ENCODE measurements around the gene SYT1.

The SYT1 gene

DNA sequence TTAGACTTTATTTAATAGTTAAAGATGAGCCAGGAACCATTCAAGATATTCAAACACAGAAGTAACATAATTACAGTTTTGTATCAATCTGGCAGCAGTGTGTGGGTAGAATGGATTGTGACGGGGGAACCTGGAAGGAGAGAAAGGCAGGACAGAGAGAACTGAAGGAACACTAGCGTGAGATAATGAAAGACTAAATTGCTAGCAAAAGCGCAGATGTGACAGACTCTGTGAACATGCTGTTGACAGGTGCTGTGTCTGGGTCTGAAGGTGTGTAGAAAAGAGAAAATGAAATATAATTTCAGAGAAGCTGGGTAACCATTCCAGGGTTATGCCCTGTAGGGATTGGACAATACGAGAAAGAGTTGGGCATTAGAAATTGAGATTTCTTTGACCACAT, 372.3 kb downstream of the SYT1 start:
- no peak for DNase-seq

DNA sequence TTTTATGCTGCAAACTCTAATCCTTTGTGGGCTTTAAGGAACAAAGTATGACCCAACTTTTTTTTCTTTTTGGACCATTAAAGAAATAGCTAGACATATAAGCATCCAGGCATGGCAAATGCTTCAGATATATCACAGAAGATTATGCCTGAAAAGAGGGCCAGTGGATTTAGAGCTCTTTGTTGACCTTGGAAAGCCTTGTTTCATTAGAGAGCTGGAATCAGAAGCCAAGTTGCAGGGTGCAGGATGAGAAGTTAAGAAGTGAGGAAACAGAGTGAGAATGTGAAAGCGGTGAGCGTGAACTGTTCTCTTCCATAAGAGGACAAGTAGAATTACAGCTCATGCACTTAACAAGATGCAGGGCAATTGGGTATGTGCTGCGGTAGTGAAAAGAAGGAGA, 373.7 kb downstream of the SYT1 start:
- DNase-seq: no peak

DNA sequence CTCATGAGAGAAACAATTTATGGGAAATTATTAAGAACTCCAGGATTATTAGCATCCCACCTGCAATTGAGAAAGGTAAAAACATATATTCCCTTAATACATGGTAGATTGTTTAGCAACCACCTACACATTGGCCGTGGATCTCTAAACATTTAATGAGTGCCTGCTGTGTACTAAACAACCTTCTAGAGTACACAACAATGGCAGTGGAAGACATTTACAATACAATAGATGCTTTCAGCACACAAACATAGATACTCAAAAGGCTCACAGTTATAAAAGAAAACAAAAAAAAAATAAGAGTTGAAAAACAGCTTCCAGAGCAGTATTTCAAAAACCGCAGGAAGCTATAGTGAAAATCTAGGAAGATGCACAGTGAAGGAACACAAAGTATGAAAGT, 382.9 kb downstream of the SYT1 start:
- no peak for DNase-seq

DNA sequence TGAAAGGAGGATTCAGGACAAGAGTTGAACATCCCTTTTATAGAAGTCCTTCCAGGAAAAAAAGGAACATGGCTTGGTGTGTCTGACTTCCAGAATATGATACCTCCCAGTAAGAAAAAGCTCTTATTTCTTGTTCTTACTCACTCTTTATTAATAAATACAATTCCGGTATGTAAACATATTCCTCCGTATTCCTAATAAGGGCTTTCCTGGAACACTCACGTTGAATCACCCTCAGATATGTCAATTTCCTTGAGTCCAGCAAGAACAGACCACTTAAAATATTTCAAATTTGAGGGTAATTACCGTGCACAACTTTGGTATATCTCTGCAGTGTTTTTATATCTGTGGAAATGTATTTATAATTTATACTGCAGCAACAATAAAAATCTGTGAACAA, 385.6 kb downstream of the SYT1 start:
- DNase-seq: no peak

DNA sequence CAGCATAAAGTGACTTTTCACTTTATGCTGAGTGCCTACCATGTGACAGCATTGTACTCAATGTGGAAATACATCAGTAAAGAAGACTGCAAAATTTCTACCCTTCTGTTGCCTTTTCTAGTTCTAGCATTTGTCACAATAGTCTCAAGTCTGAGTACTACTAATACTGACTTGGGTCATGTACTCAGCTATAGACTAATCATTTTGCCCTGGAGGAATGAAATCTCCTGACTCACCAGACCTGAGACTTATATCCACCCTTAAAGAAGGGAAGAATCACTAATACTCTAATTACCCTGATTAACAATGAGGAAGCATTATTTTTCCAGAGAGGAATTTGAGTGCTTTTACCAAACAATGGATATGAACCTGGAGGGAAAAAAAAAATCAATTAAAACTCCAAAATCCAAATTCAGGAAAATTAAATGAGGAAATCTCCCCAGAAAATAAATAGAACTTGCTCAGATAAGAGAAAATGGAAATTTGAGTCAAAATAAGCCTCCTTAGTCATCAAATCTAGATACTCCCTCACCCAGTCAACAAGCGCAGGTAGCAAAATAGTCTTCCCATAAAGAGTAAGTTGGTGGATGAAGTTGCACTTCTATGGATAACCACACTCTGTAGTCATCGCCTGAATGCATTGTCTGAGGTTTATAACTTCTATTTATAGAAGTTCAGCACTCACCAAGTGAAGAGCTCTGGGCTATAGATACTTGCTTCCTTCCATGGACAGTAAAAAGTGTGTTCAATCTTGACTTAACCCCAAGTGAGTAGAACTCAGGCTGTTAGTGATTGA, 386.6 kb downstream of the SYT1 start:
- DNase-seq: no peak

DNA sequence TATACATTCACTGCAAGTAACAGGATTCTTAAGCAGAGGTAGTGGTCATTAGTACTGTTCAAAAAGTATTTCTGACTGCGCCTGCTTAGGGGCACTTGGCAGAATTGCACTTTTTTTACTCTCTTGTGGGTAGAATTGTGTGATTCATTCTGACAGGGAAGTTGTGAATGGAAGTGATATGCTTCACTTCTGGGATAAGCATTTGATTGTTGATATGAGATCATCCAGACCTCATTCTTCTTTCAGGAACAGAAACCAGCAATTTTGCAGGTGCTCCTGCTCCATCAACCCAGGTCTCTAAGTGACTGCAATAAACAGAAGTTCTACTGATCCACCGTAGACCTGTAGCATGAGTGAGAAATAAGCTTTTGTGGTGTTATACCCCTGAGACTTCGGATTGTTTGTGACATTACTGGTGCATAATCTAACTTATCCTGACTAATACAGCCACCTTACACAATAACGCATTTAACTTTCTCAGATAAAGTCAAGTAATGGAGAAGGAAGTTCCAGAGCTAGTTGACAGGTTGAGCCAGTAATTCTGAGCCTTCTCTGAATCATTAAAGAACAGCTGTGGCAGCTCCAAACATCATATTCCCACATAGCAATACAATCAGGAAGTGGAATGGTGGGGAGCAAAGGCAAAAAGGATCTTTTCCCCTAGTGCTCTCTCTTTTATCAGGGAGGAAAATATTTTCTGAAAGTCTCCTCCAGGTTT, 387.9 kb downstream of the SYT1 start:
- DNase-seq: no peak

DNA sequence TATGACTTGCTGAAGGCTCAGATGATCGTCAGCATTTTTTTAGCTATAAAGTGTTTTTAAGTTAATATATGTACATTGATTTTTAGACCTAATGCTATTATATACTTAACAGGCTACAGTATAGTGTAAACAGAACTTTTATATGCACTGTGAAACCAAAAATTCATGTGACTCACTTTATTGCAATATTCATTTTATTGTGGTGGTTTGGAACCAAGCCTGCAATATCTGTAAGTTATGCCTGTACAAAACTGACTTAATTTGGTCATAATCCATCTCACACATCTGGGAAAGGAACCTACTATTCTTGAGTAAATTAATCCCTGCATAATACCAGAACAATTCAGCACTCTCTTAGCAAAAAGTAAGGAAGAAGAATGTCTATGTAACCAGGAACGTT, 390.7 kb downstream of the SYT1 start:
- DNase-seq: no peak

DNA sequence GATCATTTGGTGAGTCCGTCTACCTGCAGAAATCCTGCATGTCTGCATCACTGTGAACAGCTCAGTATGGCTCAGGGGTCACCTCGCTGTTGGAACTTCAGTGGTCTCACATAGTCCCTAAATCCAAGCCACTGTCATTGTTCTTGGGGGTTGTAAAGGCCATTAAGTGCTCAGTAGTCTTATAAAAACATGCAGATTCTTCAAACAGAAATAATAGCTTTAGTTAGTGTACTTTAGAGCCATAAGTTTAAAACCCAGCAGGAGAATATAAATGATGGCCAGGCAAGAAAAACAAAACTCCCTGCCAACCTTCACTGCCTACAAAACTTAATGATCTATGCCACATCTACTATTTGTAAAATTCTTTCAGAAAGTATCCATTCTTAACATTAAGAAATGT, 396.3 kb downstream of the SYT1 start:
- no peak for DNase-seq

DNA sequence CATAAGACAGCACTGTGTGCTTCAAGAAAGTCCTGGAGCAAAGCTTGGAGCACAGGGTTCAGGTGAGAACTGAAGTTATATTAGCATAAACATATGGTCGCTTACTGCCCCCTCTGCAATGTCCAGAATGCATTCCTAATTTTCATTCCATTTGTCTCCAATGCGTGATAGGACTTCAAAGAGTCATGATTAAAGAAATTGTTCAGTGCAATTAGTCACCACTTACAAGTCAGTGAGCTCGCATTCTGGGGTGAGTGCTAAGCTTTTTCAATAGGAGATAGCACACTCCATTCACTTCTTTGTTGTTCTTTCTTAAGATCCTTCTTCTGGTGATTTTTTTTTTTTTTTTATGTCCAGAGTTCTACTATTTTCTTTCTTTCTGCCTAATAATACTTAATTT, 398.4 kb downstream of the SYT1 start:
- no peak for DNase-seq

DNA sequence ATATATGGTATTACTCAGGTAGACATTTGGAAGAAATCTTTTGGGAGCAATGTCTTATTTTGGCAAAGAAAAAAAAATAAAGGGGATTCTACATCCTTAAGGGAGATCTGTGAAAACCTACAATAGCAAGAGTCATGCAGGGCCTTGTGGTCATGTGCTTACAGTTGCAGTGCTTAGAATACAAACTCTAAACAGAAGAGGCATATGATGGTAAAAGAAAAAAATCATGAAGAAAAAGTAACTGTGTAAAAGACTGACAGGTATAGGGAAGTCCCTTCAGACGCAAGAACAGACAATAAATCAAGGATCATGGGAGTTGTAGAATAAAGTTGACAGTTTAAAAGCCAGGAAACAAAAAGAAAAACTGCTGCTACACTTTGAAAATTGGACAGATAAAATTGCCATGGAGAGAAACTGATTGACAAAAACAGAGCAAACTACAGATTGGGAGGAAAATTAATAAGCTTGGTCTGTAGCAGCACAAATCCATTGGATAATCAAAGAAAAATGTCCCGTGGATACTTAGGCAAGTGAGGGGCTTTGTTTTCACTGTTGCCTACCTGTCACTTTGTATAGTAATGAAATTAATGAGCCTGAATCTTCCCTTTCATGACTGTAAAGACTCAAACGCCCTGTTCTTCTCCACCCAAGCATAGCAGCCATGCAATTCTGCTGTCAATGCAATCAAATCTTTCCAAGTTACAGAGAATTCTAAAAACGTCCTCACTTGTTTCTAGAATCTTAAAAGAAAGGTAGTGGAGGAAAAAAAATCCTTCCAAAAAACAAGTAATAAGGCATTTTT, 402.0 kb downstream of the SYT1 start:
- DNase-seq: no peak

DNA sequence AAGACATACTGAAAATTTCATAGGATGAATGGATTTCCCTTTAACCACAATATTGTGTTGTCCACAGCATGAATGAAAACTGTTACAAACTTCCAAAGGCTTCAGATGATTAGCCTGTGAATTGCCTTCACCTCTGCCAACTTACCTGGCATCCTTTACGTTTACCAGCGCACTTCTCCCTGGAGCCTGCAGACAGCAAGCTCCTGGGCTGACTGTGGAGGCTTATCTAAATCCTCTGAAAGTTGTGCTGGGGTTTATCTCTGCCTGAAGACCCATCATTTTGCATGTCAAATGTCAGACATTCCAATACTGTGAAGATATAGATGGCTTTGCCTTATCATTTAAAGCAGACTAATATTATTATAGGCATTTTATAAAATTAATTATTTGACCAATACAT, 403.0 kb downstream of the SYT1 start:
- no peak for DNase-seq

DNA sequence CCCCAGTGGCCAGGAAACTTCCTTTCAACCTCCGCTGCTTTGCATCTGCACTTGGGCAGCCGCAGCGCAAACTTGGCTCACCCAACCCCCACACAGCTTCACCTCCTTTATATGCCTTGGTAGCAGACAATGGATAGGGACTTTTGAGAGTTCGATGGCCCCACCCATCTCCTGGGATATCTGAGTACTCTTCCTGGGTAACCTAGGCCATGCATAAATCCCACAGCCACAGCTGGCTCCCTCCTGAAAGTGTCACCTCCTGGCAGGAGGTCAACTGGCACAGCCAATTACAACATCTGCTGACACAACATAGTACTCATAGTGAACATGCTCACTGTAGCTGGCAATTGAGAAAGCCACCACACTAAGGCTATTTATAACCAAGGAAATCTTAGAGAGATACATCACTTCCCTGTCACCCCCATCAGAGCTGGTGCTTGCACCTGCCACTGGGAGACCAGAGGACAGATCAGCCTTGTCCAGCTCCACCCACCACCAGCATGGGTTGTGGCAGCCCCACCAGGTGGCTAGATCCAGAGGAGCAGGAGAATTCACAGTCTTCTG, 410.0 kb downstream of the SYT1 start:
- DNase-seq: no peak

DNA sequence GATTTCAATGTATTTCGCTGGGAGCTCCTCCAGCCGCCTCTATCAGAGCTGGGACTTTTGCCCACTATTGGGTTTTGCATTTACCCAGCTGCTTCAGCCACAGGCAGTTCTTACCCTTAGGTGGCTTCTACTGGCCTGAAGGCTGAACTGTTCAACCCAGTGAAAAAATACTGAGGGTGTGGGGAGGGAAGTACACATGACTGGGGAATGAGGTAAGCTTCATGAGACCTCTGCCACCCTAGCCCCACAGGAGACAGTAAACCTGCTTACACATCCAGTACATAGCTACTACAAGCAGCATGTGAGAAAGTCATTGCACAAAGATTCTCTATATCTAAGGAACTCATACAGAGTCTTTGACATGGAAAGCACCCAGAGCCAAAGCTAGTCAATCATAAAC, 411.1 kb downstream of the SYT1 start:
- DNase-seq: no peak

DNA sequence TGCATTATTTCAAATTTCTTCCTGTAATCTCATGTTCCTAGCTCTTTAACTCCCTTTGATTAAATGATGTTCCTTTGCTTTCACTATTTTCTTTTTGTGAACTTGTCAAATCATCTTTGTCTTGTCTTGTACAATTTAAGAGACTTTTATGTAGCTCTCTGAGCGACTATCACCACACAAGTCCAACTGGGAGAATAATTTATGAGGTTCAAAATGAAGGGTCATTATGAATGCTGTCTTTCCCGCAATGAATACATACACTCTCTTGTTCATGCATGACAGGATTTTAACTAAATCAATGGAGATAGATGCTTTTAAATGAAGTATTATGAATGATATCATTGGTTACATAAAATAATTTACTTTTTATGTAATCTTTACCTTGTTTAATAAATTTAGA, 418.8 kb downstream of the SYT1 start:
- no peak for DNase-seq

DNA sequence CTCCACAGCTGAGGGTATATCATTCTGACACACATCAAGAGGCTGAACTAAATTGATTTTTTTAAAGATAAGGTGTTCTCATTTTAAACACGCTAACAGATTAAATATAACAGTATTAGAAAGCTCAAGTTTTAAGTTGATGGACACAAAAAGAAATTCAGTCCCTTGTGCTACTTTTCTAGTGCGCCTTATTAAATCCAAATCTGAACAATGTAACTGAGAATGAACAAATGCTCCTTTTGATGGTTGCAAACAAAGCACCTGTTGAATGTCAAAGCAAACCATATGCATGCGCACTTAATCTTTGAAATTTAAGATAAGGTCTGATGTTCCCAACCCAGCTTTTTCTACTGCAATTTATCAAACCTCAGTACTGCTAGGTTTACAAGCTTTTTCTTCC, 424.3 kb downstream of the SYT1 start:
- DNase-seq: no peak

DNA sequence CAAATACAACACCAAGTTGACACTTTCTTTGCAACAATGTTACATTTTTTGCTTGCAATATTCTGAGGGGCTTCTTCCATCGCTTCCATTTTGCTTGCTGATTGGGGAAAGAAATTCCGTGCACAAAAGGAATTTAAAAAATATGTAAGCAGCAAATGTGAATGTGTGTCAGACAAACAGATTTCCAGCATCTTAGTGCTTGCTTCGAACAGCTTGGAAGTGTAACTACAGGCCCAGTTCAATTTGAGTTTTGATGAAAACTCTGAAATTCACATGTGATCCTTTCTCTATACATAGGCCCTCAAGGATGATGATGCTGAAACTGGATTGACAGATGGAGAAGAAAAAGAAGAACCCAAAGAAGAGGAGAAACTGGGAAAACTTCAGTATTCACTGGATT, 427.1 kb downstream of the SYT1 start:
- no peak for DNase-seq

DNA sequence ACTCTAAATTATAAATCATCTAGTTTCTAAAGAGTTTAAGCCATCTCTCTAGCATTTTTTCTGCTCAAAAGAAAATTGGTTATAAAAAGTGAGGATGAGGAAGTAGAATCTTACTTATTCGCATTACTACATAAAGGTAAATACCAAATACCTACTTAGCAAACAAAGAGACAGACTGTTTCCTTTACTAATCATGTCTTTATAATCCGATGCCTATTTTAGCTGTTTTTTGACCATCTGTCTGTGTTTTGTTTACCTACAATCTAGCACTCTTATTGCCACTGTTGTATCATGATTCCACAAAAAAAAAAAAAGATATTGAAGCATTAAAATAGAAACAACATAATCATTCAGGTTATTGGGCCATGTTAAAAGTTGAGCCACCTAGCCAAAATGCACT, 430.0 kb downstream of the SYT1 start:
- no peak for DNase-seq

DNA sequence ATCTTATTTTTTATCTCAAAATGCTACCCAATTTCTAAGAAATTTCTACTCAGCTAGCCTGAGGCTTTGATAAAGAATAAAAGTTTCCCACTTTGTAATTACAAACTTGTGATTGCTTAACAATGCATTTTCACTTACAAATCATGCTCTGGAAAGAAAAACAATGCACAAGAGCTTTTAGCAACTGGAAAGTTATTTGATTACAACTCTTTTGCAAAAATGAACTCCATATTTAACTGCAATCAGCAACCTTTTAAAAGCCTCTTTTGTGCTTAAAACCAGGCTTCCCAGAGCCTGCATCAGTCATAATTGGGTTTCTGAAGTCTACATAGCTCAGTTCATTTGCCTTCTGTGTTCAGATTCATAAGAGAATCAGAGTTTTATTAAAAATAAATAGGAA, 431.0 kb downstream of the SYT1 start:
- no peak for DNase-seq

DNA sequence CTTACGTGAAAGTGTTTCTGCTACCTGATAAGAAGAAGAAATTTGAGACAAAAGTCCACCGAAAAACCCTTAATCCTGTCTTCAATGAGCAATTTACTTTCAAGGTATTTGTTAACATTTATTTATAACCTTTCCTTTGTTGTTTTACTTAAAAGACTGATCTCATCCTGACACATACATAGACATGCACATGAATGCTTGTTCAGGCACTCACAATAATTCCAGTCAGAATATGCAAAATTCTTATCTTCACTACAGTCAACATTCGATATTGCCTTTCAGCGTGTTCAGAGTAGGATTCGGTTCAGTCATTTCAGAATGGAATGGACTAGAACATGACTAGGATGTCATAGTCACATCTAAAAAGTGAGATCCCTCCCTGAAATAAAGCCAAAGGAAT, 431.6 kb downstream of the SYT1 start:
- DNase-seq: no peak

DNA sequence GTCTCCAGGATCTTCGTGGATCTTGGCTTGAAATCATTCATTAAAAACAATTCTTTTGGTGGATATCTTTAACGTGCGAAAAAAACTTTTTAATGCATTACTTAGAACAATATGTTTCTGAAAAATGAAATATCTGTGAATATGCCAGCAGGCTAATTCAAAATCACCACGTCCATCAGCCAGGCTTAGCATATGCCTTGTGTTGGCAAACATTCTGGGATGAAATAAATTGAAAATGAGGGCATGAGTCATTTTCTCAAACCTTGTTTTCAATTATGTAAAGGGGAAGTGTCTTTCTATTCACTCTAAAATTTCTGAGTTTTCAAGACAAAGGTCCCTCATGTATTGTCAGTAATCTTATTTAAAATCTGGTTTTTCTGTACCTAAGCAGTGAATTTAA, 432.3 kb downstream of the SYT1 start:
- no peak for DNase-seq

DNA sequence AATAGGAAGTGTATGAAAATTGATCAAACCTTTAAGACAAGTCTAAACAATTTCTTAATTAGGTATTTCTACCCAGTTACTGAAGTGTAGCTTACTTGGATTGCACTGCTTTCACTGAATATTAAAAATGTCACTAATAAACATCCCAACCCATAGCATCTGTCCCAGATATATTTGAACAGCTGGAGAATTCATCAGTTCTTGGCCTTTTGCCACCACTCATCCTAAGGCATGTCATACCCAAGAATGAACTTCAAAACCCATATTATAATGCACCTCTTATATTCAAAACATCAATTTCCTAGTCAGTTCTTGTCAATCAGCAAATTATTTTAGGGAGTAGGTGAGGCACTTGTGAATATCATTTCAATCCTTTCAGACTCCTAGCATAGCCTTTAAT, 433.9 kb downstream of the SYT1 start:
- DNase-seq: no peak

DNA sequence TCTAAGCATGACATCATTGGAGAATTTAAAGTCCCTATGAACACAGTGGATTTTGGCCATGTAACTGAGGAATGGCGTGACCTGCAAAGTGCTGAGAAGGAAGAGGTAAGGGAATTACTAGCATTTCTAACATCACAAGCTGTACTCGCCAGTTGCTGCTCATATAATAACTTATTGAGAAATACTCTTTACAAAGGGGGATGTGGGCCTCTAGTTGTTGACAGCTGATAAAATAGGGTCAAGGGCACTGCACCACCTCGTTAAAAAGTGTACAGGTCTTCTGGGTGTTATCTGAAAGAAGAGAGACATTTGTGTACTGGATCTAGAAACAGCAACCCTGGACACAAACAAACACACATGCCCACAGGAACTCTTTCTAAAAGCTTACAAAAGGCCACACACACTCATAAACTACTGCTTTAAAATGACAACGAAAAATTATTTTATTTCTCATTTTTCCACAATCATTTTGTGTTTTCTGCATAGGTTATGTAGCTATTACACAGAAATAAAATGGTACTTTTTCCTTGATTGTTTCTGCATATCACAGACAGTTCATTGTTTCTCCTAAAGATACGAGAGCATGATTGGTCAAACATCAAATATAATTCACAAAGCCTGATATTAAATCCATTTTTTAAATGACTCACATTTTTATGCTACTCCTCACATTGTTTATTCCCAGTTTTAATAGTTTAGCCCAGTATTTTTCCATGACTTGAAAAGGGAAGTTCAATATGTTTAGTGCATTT, 435.0 kb downstream of the SYT1 start:
- no peak for DNase-seq

DNA sequence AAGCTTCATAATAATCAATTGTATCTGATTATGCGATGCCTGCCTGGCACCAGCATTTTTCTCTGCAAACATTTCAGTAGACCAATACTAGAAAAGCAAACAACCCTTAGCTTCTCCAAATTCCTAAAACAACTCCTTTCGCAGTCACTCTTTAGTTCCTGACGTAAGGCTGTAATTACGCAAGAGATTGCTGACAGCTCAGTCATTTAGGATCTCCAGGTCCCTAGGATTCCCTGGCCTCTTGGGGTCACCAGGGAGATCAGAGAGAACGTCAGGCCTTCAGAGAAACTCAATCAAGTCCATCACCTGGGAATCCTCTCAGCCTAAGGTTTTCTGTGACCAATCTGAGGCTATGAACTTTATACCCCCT, 435.6 kb downstream of the SYT1 start:
- no peak for DNase-seq

All from CD4-positive, alpha-beta T cell treated with Interferon gamma for 1 hour (primary cell).